ENCODE results near the gene CBX4. TPM values are rescaled to one million over a fixed set of nuclear protein-coding genes. Genes with fewer than 3 reads are reported as not detected.
A peak's percentile ranks its signal among the peaks of the same experiment; 100 is the strongest.

CBX4 gene
- total and polyA plus RNA-seq, 10 donors, result 12.3 to 48.0 (median 25.4) TPM

- DNase-seq, result no peak
- H3K27ac ChIP-seq, result no peak overlapping the region
- H3K9me3 ChIP-seq, result no peaks in the 10 kb centered on the region
- peaks cover 24 to 63% (median 47%) of the 10 kb centered on the region in 6 donors for H3K4me1 ChIP-seq
- peak overlapping the region in 1 of 8 donors; percentile 46 for H3K4me3 ChIP-seq
- peaks cover 27 to 100% (median 98%) of the 10 kb centered on the region in 7 donors for H3K27me3 ChIP-seq (replicated peaks in 1 of 7)
- TF ChIP-seq POLR2AphosphoS5 (IDR thresholded peaks at IDR 0.05) (no peak), CTCF (IDR thresholded peaks at IDR 0.05 in 8 of 11, conservative IDR thresholded peaks at IDR 0.05 in 3 of 11) (no peak), POLR2A (IDR thresholded peaks at IDR 0.05) (no peak)
- intact Hi-C loops (cut with DNase I; ENCODE audit: low total_unique reads), result no loop called here
- no peaks in the 10 kb centered on the region for H3K36me3 ChIP-seq
- WGBS, 5 donors, result 3 to 8% (median 5%) methylated on average over 31 to 40 of the region's 40 CpGs
Measured at GRCh38 chr17:79809530-79810129, 29.6 kb downstream of the CBX4 start.

DNA sequence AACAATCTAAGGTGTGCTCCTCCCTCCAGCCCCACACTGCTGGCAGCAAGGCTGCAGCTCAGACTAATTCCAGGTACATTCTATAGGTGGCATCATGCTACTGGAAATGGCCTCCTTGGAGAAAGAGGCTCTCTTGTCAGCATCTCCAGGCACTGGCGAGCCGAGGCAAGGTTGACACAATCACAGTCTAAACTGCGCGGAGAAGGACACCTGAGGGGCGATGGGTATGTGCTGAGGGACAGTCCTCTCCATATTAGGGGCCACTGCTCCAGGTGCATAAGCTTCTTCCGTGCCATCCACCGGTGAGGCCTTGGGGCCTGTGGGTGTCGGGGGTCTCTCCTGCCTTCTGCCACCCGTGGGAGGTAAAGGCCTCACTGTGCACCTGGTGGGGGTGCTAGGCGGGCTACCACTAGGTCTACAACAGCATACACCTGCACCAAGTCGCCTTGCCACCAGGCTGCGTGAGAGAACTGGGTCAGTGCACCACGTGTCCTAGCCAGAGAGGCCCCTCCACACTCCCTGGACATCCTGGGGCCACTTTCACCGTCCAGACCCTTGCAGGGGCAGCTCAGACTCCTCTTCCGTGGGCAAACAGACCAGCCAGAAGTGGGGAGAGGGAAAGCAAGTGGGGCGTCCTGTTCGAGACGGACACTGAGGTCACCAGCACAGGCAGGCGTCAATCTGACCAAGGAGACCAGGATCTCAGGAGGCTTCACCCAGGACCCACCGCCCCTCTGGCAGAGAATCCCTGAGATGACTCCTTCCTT is 30.3 kb downstream of the CBX4 start:
- 14 to 23% (median 19%) methylated on average over 11 to 20 of the region's 20 CpGs for WGBS, 5 donors
- intact Hi-C loops (cut with DNase I; ENCODE audit: low total_unique reads), result no loop called here
- TF ChIP-seq CTCF (IDR thresholded peaks at IDR 0.05 in 8 of 11, conservative IDR thresholded peaks at IDR 0.05 in 3 of 11) (peak in 3 of 11 experiments; percentile 9 to 22 (median 19)), POLR2A (IDR thresholded peaks at IDR 0.05) (no peak)
- no peak for DNase-seq
- Histone ChIP-seq H3K27me3 (replicated peaks in 1 of 7) (peaks cover 30 to 100% (median 98%) of the 10 kb centered on the region in 7 donors), H3K4me1 (peaks cover 20 to 63% (median 47%) of the 10 kb centered on the region in 6 donors), H3K27ac (no peak overlapping the region), H3K9me3 (peaks cover 0 to 4% (median 0%) of the 10 kb centered on the region in 8 donors), H3K4me3 (no peak overlapping the region), H3K36me3 (no peaks in the 10 kb centered on the region)

- Histone ChIP-seq H3K9me3 (peaks cover 0 to 21% (median 0%) of the 10 kb centered on the region in 8 donors), H3K27ac (no peak overlapping the region), H3K36me3 (no peaks in the 10 kb centered on the region), H3K27me3 (replicated peaks in 1 of 7) (peaks cover 32 to 100% (median 98%) of the 10 kb centered on the region in 7 donors), H3K4me1 (peaks cover 19 to 65% (median 51%) of the 10 kb centered on the region in 6 donors), H3K4me3 (no peak overlapping the region)
- intact Hi-C loops (cut with DNase I; ENCODE audit: low total_unique reads), result no loop called here
- 26 to 42% (median 28%) methylated on average over 13 of the region's 13 CpGs for WGBS, 5 donors
- no peak for DNase-seq
- no peak for TF ChIP-seq CTCF (IDR thresholded peaks at IDR 0.05 in 8 of 11, conservative IDR thresholded peaks at IDR 0.05 in 3 of 11)
- no peak for TF ChIP-seq POLR2A (IDR thresholded peaks at IDR 0.05)
- no peak for TF ChIP-seq POLR2AphosphoS5 (IDR thresholded peaks at IDR 0.05)
Measured at GRCh38 chr17:79806863-79807720, 32.1 kb downstream of the CBX4 start.
